AG09319 (cell line): Measurements from ENCODE around the gene CCR8.
"Not testable (repeated sequence)": the region's sequence is repeated elsewhere in the genome, so short reads cannot be mapped to it uniquely, and the experiment has no call there.

Source experiments
- DNase-seq: peaks from one replicate; pipeline ENCODE4 v3.0.0-alpha.2; 2010; ENCODE audit warnings: low read depth; ENCODE audit errors: extremely low read depth
- CTCF ChIP-seq: IDR thresholded peaks from 2 replicates; pipeline ENCODE4 v1.5.1; 2011; ENCODE audit warnings: low read depth, mild to moderate bottlenecking, inconsistent platforms, low read length, moderate library complexity

The CCR8 gene

GRCh38 chr3:39349080-39349479, 19.6 kb downstream of the CCR8 start:
- TF ChIP-seq CTCF, result no peak
- no peak for DNase-seq

GRCh38 chr3:39350714-39351113, 21.2 kb downstream of the CCR8 start:
- no peak for TF ChIP-seq CTCF
- DNase-seq, result no peak

- not testable (repeated sequence) for DNase-seq
Measured at GRCh38 chr3:39351134-39351533, 21.6 kb downstream of the CCR8 start.

- DNase-seq, result not testable (repeated sequence)
Measured at GRCh38 chr3:39353168-39353927, 23.8 kb downstream of the CCR8 start.

- no peak for DNase-seq
- TF ChIP-seq CTCF, result no peak
Measured at GRCh38 chr3:39358333-39358732, 28.8 kb downstream of the CCR8 start.

- DNase-seq, result no peak
Measured at GRCh38 chr3:39361252-39361927, 31.9 kb downstream of the CCR8 start.

GRCh38 chr3:39362192-39362591, 32.7 kb downstream of the CCR8 start:
- DNase-seq, result no peak
- TF ChIP-seq CTCF, result no peak

More at GRCh38 chr3:39361252-39361927, 31.9 kb downstream of the CCR8 start:
- TF ChIP-seq CTCF, result no peak

GRCh38 chr3:39362812-39363211, 33.3 kb downstream of the CCR8 start:
- DNase-seq, result no peak
- no peak for TF ChIP-seq CTCF

GRCh38 chr3:39370450-39370849, 40.9 kb downstream of the CCR8 start:
- not testable (repeated sequence) for DNase-seq
